Renal cortical epithelial cell (primary cell): Measurements from ENCODE around the gene OAS1. TPM values are rescaled to one million over a fixed set of nuclear protein-coding genes. Genes with fewer than 3 reads are reported as not detected.
"Not testable (repeated sequence)": the region's sequence is repeated elsewhere in the genome, so short reads cannot be mapped to it uniquely, and the experiment has no call there.

Experiments
- DNase-seq: peaks from one replicate; pipeline ENCODE4 v3.0.0-alpha.2; 2011; ENCODE audit warnings: low read depth
- total RNA-seq: library from RNA; depleted of rRNA; stranded (reverse); fragments of >200 nt; gene quantifications from 2 replicates; pipeline ENCODE4 v1.2.3, GENCODE V29; 2014

Gene OAS1
- total RNA-seq, 1 donor from 2014 or later = 3.7 TPM

DNA sequence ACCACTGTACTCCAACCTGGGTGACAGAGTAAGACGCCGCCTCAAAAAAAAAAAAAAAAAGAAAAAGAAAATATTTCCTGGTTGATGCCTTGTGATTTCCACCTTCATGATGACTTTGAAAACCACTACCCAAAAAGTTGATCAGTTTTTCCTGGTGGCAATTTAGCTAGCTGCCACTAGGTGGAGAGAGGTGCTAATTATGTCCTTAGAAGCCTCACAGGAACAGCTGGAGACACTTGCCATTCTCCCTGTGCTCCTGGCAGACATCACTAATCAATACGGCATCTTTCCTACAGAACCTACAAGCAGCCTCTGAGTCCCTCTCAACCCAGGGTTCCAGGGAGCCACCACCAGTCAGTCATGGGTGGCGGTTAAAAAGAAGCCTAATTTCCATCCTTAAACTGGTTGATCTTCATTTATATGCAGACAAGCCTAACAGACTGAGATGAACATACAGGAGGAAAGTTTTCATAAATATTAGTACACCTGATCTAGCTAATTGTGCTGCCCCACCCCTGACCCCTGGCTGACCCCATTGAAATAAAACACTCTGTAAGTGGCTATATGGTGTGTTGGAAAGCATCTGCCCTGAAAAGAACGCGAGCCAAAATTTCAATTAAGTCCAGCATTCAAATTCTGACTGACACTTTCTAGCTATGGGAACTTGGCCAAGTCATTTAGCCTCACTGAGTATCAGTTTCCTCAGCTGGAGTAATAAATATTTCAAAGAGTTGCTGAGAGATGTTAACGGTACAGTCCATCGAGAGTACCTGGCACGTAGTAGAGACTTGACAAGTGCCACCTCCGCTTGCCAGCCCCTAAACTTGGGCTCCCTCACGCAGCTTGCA lies 6.2 kb upstream of the OAS1 start:
- DNase-seq = peak; percentile 58

GRCh38 chr12:112901271-112901670 lies 5.5 kb upstream of the OAS1 start:
- peak; percentile 52 for DNase-seq

GRCh38 chr12:112904571-112904970 lies 2.2 kb upstream of the OAS1 start:
- DNase-seq = no peak

GRCh38 chr12:112905451-112906089 lies 1.2 kb upstream of the OAS1 start:
- peak; percentile 38 for DNase-seq

DNA sequence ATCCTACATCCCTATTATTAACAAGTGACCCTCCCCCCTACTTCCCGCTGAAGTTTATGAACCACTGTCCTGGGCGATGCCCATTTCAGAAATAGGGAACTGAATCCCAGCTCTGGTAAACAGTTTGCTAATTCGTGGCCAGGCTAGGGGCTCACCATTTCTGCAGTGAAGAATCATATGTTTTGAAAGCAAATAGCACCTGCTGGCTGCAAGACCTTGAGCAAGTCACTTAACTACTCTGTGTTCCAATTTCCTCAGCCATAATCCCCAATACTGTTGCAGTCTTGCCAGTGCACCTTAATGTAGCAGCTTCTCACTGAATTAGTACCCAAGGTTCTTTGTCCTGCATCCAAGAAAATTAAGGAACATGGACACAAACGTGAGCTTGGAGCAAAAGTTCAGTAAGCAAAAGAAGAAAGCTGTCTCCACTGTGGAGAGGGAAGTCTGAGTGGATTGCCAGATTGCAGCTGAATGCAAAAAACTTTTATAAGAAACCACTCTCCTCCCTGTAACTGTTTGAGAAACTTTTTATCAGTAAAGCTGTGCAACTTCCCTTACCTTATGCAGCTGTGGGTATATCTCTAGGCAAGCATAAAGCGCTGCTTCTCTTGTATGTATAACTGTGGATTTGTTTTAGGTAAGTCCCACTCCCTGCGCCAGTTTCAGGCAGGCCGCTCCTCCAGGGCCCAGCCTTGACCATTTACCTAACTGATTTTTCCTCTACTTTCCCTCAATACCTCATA lies 824 bp downstream of the OAS1 start:
- no peak for DNase-seq

GRCh38 chr12:112908548-112908947 lies 1.8 kb downstream of the OAS1 start:
- no peak for DNase-seq

DNA sequence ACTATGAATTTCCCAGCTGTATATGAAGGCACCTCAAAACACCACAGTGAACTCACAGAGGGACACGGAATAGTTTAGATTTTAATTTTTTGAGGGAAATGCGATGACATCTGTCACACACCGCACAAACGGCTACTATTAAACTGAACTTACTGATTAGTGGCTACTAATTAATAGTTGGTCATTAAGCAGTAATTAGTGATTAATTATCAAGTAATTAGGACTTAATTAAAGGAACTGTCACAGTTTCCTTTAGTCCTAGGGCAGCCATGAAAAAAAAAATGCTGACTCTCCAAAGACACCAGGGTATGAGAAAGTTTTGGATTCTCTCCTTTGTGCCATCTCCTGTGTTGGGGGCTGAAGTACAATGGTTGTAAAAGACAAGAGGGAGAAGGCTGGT lies 2.9 kb downstream of the OAS1 start:
- no peak for DNase-seq

- DNase-seq = no peak
These were observed 6.4 kb downstream of the OAS1 start for GRCh38 chr12:112913038-112913688.

- DNase-seq = not testable (repeated sequence)
These were observed 7.1 kb downstream of the OAS1 start for GRCh38 chr12:112913888-112914287.

- DNase-seq = peak; percentile 90
These were observed 9.5 kb downstream of the OAS1 start for GRCh38 chr12:112916270-112916669.

- no peak for DNase-seq
These were observed 12.4 kb downstream of the OAS1 start for GRCh38 chr12:112919121-112919520.

GRCh38 chr12:112924986-112925385 lies 18.2 kb downstream of the OAS1 start:
- peak; percentile 31 for DNase-seq

DNA sequence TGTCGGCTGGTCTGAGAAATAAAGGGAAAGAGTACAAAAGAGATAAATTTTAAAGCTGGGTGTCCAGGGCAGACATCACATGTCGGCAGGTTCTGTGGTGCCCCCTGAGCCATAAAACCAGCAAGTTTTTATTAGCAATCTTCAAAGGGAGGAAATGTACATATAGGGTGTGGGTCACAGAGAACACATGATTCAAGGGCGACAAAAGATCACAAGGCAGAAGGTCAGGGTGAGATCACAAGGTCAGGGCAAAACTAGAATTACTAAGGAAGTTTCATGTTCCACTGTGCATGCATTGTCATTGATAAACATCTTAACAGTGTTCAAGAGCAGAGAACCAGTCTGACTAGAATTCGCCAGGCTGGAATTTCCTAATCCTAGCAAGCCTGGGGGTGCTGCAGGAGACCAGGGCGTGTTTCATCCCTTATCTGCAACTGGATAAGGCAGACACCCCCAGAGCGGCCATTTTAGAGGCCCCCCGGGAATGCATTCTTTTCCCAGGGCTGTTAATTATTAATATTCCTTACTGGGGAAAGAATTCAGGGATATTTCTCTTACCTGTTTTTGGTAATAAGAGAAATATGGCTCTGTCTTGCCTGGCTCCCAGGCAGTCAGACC lies 19.8 kb downstream of the OAS1 start:
- DNase-seq = not testable (repeated sequence)

GRCh38 chr12:112927475-112927874 lies 20.7 kb downstream of the OAS1 start:
- DNase-seq = no peak

DNA sequence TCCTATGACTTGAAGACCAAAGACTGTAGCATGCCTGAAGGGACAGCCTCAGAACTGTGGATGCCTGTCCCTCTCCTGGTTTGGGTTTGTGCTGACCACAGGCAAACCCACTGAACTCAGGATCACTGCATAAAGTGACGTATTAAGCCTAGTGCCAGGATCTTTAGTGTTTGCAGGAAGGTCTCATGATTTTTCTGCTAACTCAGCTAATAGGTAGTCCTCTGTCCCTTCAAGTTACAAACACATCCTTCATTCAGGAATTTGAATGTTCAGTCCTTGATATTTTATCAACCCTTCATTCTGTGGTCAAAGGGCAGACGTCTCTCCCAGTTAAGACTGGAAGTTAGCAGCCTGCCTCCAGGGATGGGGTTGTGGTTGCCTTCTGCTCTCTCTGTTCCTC lies 21.2 kb downstream of the OAS1 start:
- no peak for DNase-seq

- no peak for DNase-seq
These were observed 22.2 kb downstream of the OAS1 start for GRCh38 chr12:112928978-112929377.

DNA sequence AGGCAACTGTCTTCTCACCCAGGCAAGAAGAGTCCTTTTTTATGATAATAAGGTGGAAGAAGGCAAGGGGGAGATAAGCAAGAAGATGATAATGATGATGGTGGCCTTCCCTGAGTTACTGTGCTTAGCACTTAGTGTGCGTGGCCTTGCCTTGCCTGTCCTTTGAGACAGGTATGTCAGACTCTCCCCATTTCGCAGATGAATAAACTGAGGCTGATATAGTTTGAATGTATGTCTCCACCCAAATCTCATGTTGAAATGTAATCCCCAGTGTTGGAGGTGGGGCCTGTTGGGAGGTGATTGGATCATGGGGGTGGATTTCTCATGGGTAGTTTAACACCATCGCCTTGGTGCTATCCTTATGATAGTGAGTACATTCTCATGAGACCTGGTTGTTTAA lies 23.0 kb downstream of the OAS1 start:
- no peak for DNase-seq

DNA sequence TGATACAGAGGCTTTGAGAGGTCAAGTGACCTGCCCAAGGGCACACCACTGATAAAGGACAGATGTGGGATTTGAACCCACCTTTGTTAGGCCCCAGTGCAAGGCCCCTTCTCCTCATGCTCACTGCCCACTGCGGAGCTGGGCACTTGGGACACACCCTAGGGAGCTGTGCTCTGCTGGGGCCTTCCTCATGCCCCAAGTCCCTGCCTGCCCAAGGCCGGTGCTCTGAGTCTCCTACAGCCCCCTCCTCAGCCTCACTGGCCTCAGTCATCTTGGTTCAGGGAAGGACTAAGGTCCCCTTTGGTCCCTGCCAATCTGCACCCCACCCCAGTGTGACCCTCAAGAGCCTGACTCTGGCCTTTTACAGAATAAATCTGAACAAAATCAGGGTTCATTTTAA lies 23.6 kb downstream of the OAS1 start:
- no peak for DNase-seq

- no peak for DNase-seq
These were observed 25.8 kb downstream of the OAS1 start for GRCh38 chr12:112932485-112933128.

GRCh38 chr12:112933129-112933505 lies 26.4 kb downstream of the OAS1 start:
- DNase-seq = no peak

- no peak for DNase-seq
These were observed 29.5 kb downstream of the OAS1 start for GRCh38 chr12:112936264-112936663.
